Vagina (tissue), 2 donors: ENCODE measurements around the gene FLRT2. TPM values are rescaled to one million over a fixed set of nuclear protein-coding genes. Genes with fewer than 3 reads are reported as not detected.

Source experiments
- DNase-seq, 2 donors: peaks; one replicate each; pipeline ENCODE4 v3.0.0-alpha.2; 2017; ENCODE audit errors: extremely low spot score in 2 of 2
- H3K27ac ChIP-seq: fragments of 200-600 bp; sonication (generic); one replicate; pipeline ENCODE4 v1.5.1; 2019
- H3K27me3 ChIP-seq: fragments of 200-600 bp; sonication (generic); one replicate; pipeline ENCODE4 v1.5.1; 2019
- H3K36me3 ChIP-seq, 2 donors: fragments of 200-600 bp; sonication (generic); one replicate each; pipeline ENCODE4 v1.5.1; 2017 to 2019
- H3K4me1 ChIP-seq: fragments of 200-600 bp; sonication (generic); one replicate; pipeline ENCODE4 v1.5.1; 2019
- H3K4me3 ChIP-seq, 2 donors: fragments of 200-600 bp; sonication (generic); 1 replicate in 1 of 2; 2 replicates in 1 of 2; pipeline ENCODE4 v1.5.1; 2016 to 2019
- H3K9me3 ChIP-seq: fragments of 200-600 bp; sonication (generic); one replicate; pipeline ENCODE4 v1.5.1; 2019
- POLR2A ChIP-seq, 2 donors: fragments of 450-650 bp; IDR thresholded peaks; one replicate each; pipeline ENCODE4 v1.6.1; 2017; ENCODE audit warnings: antibody characterized with exemption in 2 of 2, mild to moderate bottlenecking in 2 of 2, moderate library complexity in 2 of 2
- POLR2AphosphoS5 ChIP-seq, 2 donors: sonication (generic); formaldehyde crosslinking; IDR thresholded peaks; one replicate each; pipeline ENCODE4 v1.9.0; 2017; ENCODE audit warnings: antibody characterized with exemption in 2 of 2, mild to moderate bottlenecking in 2 of 2, low read depth in 1 of 2; ENCODE audit not compliant: insufficient read depth in 1 of 2
- intact Hi-C: fragments of 100-400 bp; cut with DNase I; formaldehyde crosslinking; loops from one replicate; pipeline ENCODE4 v1.15.1; 2023
- total RNA-seq: library from RNA; depleted of rRNA; stranded (reverse); fragments of >200 nt; gene quantifications from one replicate; pipeline ENCODE4 v1.2.3, GENCODE V29; 2016
- TF ChIP-seq, protein P1 (sequence below), 3 experiments: fragments of 450-650 bp in 2 of 3; fragments of 200-600 bp in 1 of 3; sonication (generic) in 1 of 3; IDR thresholded peaks; one replicate each; pipeline ENCODE4 v1.5.1; 2017 to 2019; ENCODE audit warnings: antibody characterized with exemption in 3 of 3, mild to moderate bottlenecking in 2 of 3, moderate library complexity in 2 of 3

Gene FLRT2
- total RNA-seq, 1 donor from 2014 or later, result 22.8 TPM

DNA sequence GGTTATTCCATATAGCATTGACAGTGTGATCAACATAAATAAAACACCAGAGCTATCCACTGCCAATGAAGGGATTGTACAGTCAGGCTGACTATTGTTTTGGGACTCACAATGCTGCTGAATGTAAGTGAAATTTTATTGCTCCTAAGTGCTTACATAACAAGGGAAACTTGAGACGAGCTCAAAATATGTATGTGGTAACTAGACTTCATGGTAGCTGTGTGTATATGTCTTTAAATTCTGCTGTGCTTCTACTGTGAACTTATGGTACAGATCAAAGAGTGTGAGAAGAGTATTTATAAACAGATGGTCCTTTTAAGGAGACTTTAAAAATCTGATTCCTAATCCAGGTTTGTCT lies 6.9 kb downstream of the FLRT2 start:
- H3K4me3 ChIP-seq, result peak overlapping the region in 1 of 2 donors; percentile 68
- no peaks in the 10 kb centered on the region for H3K27me3 ChIP-seq
- intact Hi-C loops, result no loop called here
- H3K36me3 ChIP-seq, result no peaks in the 10 kb centered on the region
- no peaks in the 10 kb centered on the region for H3K9me3 ChIP-seq
- peaks cover 21% of the 10 kb centered on the region for H3K4me1 ChIP-seq
- no peak for DNase-seq
- peak overlapping the region; percentile 10 for H3K27ac ChIP-seq
- TF ChIP-seq POLR2A (IDR thresholded peaks at IDR 0.05) (no peak), POLR2AphosphoS5 (IDR thresholded peaks at IDR 0.05; ENCODE audit: insufficient read depth in 1 of 2, low read depth in 1 of 2) (no peak)
- TF ChIP-seq, protein P1, sequence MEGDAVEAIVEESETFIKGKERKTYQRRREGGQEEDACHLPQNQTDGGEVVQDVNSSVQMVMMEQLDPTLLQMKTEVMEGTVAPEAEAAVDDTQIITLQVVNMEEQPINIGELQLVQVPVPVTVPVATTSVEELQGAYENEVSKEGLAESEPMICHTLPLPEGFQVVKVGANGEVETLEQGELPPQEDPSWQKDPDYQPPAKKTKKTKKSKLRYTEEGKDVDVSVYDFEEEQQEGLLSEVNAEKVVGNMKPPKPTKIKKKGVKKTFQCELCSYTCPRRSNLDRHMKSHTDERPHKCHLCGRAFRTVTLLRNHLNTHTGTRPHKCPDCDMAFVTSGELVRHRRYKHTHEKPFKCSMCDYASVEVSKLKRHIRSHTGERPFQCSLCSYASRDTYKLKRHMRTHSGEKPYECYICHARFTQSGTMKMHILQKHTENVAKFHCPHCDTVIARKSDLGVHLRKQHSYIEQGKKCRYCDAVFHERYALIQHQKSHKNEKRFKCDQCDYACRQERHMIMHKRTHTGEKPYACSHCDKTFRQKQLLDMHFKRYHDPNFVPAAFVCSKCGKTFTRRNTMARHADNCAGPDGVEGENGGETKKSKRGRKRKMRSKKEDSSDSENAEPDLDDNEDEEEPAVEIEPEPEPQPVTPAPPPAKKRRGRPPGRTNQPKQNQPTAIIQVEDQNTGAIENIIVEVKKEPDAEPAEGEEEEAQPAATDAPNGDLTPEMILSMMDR (IDR thresholded peaks at IDR 0.05), result no peak

DNA sequence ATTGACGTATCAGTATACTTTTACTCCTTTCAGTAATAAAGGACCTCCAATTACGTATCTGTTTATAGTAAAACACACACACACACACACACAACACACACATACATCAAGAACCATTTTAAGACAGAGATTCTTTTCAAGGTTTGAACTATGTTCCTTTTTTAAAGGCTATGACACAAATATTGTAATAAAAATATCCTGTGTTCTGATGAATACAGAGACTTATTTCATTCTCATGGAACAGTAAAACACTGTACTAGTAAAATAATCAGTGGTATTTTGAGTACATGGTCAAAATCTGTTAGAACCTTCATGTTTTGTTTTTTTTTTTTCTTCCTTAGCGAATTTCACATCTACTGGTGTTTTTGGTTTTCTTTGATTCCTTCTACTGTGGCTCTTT lies 7.6 kb downstream of the FLRT2 start:
- TF ChIP-seq POLR2AphosphoS5 (IDR thresholded peaks at IDR 0.05; ENCODE audit: insufficient read depth in 1 of 2, low read depth in 1 of 2) (no peak), POLR2A (IDR thresholded peaks at IDR 0.05) (no peak)
- TF ChIP-seq, protein P1 (IDR thresholded peaks at IDR 0.05), result no peak

DNA sequence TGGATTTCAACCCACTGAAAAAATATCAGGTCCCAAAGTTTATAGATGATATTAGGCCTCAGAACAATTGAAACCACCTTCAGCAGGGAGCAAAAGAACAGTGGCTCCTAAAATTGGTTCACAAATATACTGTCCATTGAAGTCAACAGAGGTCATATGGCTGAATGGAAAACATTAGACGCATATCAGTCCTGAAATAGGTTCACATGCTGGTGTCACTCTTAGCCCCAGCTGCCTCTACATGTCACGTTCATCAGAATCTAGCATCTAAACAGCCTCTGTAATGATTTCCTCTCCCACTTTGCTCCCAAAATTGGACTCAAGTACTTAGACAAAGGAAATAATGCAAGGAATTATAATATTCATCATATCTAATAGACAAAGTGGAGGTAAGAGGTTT lies 8.7 kb downstream of the FLRT2 start:
- H3K27me3 ChIP-seq, result no peaks in the 10 kb centered on the region
- no peak for DNase-seq
- H3K4me1 ChIP-seq, result peaks cover 15% of the 10 kb centered on the region
- H3K9me3 ChIP-seq, result no peaks in the 10 kb centered on the region
- intact Hi-C loops, result no loop called here
- no peak overlapping the region for H3K4me3 ChIP-seq
- H3K36me3 ChIP-seq, result no peaks in the 10 kb centered on the region
- H3K27ac ChIP-seq, result no peak overlapping the region
- TF ChIP-seq POLR2A (IDR thresholded peaks at IDR 0.05) (no peak), POLR2AphosphoS5 (IDR thresholded peaks at IDR 0.05; ENCODE audit: insufficient read depth in 1 of 2, low read depth in 1 of 2) (no peak)
- TF ChIP-seq, protein P1 (IDR thresholded peaks at IDR 0.05), result no peak

More for the DNA sequence above, 7.6 kb downstream of the FLRT2 start:
- Histone ChIP-seq H3K4me3 (no peak overlapping the region), H3K9me3 (no peaks in the 10 kb centered on the region), H3K36me3 (no peaks in the 10 kb centered on the region), H3K27me3 (no peaks in the 10 kb centered on the region), H3K4me1 (peaks cover 18% of the 10 kb centered on the region), H3K27ac (no peak overlapping the region)
- intact Hi-C loops, result no loop called here
- DNase-seq, result no peak

DNA sequence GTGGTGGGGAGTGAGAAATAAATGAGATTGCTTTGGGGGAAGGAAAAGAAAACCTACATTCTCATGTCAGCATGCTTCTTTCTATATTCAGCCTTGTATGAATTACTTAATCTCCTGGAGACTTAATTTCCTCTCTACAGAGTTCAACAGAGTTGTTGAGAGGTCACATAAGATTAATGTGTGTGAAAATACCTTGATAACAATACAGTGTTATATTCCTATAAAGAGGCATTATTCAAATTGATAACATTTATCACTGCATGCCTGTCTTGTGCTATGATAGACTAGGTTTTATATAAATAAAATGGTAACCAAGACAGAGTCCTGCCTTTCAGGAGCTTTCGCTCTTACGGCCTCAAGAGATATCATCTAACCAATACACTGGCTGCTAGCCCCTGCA lies 9.6 kb downstream of the FLRT2 start:
- Histone ChIP-seq H3K4me3 (no peak overlapping the region), H3K27ac (no peak overlapping the region), H3K27me3 (no peaks in the 10 kb centered on the region), H3K4me1 (peaks cover 15% of the 10 kb centered on the region), H3K36me3 (no peaks in the 10 kb centered on the region), H3K9me3 (no peaks in the 10 kb centered on the region)
- no peak for TF ChIP-seq POLR2AphosphoS5 (IDR thresholded peaks at IDR 0.05; ENCODE audit: insufficient read depth in 1 of 2, low read depth in 1 of 2)
- TF ChIP-seq POLR2A (IDR thresholded peaks at IDR 0.05), result no peak
- TF ChIP-seq, protein P1 (IDR thresholded peaks at IDR 0.05), result no peak
- intact Hi-C loops, result no loop called here
- DNase-seq, result no peak

DNA sequence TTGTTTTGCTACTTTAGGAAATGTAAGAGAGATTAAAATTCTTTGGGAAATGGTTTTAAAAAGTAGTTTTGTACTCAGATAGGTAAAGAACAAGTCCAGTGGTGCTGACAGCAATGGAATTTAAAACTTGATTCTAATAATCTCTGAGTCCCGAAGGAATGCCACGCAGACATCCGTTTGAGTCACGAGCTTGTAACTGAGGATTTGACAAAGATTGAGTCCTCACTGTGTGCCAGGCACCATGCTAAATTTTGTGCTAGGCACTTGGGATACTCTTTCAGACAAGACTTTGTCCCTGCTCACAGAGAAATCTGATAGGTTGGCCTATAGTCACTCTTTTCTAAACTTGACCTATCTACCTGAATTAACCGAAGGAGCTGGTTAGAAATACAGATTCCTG lies 12.7 kb downstream of the FLRT2 start:
- intact Hi-C loops, result no loop called here
- no peaks in the 10 kb centered on the region for H3K36me3 ChIP-seq
- no peak for DNase-seq
- TF ChIP-seq, protein P1 (IDR thresholded peaks at IDR 0.05), result no peak
- TF ChIP-seq POLR2AphosphoS5 (IDR thresholded peaks at IDR 0.05; ENCODE audit: insufficient read depth in 1 of 2, low read depth in 1 of 2) (no peak), POLR2A (IDR thresholded peaks at IDR 0.05) (no peak)
- H3K27me3 ChIP-seq, result no peaks in the 10 kb centered on the region
- H3K4me1 ChIP-seq, result peaks cover 11% of the 10 kb centered on the region
- no peaks in the 10 kb centered on the region for H3K9me3 ChIP-seq
- H3K27ac ChIP-seq, result no peak overlapping the region
- H3K4me3 ChIP-seq, result no peak overlapping the region
